Measurements from ENCODE around the gene TNIK.

GRCh38 chr3:171317171-171317570 lies 143.0 kb downstream of the TNIK start:
- TF ChIP-seq, protein P1, sequence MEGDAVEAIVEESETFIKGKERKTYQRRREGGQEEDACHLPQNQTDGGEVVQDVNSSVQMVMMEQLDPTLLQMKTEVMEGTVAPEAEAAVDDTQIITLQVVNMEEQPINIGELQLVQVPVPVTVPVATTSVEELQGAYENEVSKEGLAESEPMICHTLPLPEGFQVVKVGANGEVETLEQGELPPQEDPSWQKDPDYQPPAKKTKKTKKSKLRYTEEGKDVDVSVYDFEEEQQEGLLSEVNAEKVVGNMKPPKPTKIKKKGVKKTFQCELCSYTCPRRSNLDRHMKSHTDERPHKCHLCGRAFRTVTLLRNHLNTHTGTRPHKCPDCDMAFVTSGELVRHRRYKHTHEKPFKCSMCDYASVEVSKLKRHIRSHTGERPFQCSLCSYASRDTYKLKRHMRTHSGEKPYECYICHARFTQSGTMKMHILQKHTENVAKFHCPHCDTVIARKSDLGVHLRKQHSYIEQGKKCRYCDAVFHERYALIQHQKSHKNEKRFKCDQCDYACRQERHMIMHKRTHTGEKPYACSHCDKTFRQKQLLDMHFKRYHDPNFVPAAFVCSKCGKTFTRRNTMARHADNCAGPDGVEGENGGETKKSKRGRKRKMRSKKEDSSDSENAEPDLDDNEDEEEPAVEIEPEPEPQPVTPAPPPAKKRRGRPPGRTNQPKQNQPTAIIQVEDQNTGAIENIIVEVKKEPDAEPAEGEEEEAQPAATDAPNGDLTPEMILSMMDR (IDR thresholded peaks at IDR 0.05), result no peak
- TF ChIP-seq, protein P2, sequence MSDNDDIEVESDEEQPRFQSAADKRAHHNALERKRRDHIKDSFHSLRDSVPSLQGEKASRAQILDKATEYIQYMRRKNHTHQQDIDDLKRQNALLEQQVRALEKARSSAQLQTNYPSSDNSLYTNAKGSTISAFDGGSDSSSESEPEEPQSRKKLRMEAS (IDR thresholded peaks at IDR 0.05; ENCODE audit: low read depth), result no peak
- TF ChIP-seq EZH2phosphoT487 (IDR thresholded peaks at IDR 0.05; ENCODE audit: borderline replicate concordance, low read depth), result no peak
